T-cell (primary cell): ENCODE measurements around the gene CDH22. TPM values are rescaled to one million over a fixed set of nuclear protein-coding genes. Genes with fewer than 3 reads are reported as not detected.

Source experiments
- ATAC-seq, 4 experiments: fragments of 200-7000 bp in 3 of 4; fragments of 150-1000 bp in 1 of 4; cut with Tn5 transposase; replicated peaks in 1 of 4; 1 replicate in 3 of 4; 2 replicates in 1 of 4; pipeline ENCODE4 v1.10.0; 2021; ENCODE audit warnings: moderate library complexity in 3 of 4, mild to moderate bottlenecking in 2 of 4, moderate number of reproducible peaks in 1 of 4
- CTCF ChIA-PET, 2 donors: fragments of 300-600 bp; sonication (Branson Sonifier 250); formaldehyde crosslinking; loops; one replicate each; lab custom pipeline; 2022; ENCODE audit warnings: antibody characterized with exemption in 2 of 2; lab: Charles Lee
- POLR2A ChIA-PET, 2 donors: fragments of 300-600 bp; sonication (Branson Sonifier 250); formaldehyde crosslinking; loops; one replicate each; lab custom pipeline; 2022; ENCODE audit warnings: antibody characterized with exemption in 2 of 2; lab: Charles Lee
- DNase-seq, 35 experiments: peaks; one replicate each; pipeline versions ENCODE4 v3.0.0 to v3.0.0-alpha.2; 2013 to 2023
- H3K27ac ChIP-seq: one replicate; pipeline ENCODE4 v1.5.1; 2013; ENCODE audit warnings: low read length
- H3K27me3 ChIP-seq, 2 experiments: replicated peaks in 1 of 2; 1 replicate in 1 of 2; 2 replicates in 1 of 2; pipeline versions ENCODE4 v1.6.1 to v1.7.0; 2013; ENCODE audit warnings: low read length in 1 of 2, mixed read lengths in 1 of 2; ENCODE audit not compliant: control insufficient read depth in 2 of 2, insufficient read depth in 2 of 2; ENCODE audit errors: extremely low read depth in 1 of 2
- H3K36me3 ChIP-seq, 2 donors: 1 replicate in 1 of 2; 2 replicates in 1 of 2; pipeline versions ENCODE4 v1.6.1 to v1.7.0; 2013; ENCODE audit warnings: low read length in 1 of 2; ENCODE audit not compliant: control insufficient read depth in 2 of 2, insufficient read depth in 1 of 2; ENCODE audit errors: extremely low read depth in 1 of 2
- H3K4me1 ChIP-seq, 2 experiments: 1 replicate in 1 of 2; 2 replicates in 1 of 2; pipeline versions ENCODE4 v1.6.1 to v1.7.0; 2013; ENCODE audit warnings: low read length in 2 of 2, mixed read lengths in 1 of 2; ENCODE audit not compliant: insufficient read depth in 2 of 2, control insufficient read depth in 1 of 2; ENCODE audit errors: extremely low read depth in 1 of 2
- H3K4me3 ChIP-seq, 2 donors: 1 replicate in 1 of 2; 2 replicates in 1 of 2; pipeline versions ENCODE4 v1.5.1 to v1.7.0; 2013; ENCODE audit warnings: mild to moderate bottlenecking in 2 of 2, low read length in 1 of 2, moderate library complexity in 1 of 2; ENCODE audit not compliant: control insufficient read depth in 1 of 2; ENCODE audit errors: extremely low read depth in 1 of 2
- H3K9me3 ChIP-seq: 2 replicates; pipeline ENCODE4 v1.7.0; 2013
- H3K27ac Mint-ChIP-seq, 2 donors: one replicate each; pipeline ENCODE4 v1.8.0; 2020 to 2021; ENCODE audit warnings: mild to moderate bottlenecking in 2 of 2, mixed read lengths in 2 of 2
- H3K27me3 Mint-ChIP-seq, 2 donors: one replicate each; pipeline ENCODE4 v1.8.0; 2021 to 2022; ENCODE audit warnings: mixed read lengths in 2 of 2
- H3K36me3 Mint-ChIP-seq: one replicate; pipeline ENCODE4 v1.8.0; 2021; ENCODE audit warnings: mixed read lengths
- H3K4me1 Mint-ChIP-seq, 3 donors: one replicate each; pipeline ENCODE4 v1.8.0; 2020 to 2022; ENCODE audit warnings: mixed read lengths in 3 of 3, mild to moderate bottlenecking in 1 of 3
- H3K4me3 Mint-ChIP-seq, 3 donors: one replicate each; pipeline ENCODE4 v1.8.0; 2020 to 2022; ENCODE audit warnings: mild to moderate bottlenecking in 3 of 3, mixed read lengths in 3 of 3, moderate library complexity in 3 of 3
- H3K9me3 Mint-ChIP-seq, 3 donors: one replicate each; pipeline ENCODE4 v1.8.0; 2020 to 2022; ENCODE audit warnings: mixed read lengths in 3 of 3
- WGBS: methylation state at CpG from one replicate; pipeline ENCODE4 v1.1.5; 2013; ENCODE audit warnings: missing lambda C conversion rate; ENCODE audit not compliant: insufficient coverage; 5-methylcytosine and 5-hydroxymethylcytosine counted together
- total RNA-seq, 35 experiments: library from RNA in 6 of 35; stranded (reverse) in 6 of 35; fragments of 120-200 nt in 1 of 35; gene quantifications; one replicate each; pipeline versions ENCODE4 v1.2.1 to v1.2.4 and lab custom pipeline; 2013 to 2026

CDH22 gene
- total RNA-seq, 5 donors from 2014 or later (not counting 1 experiment from before 2014, with no cell fraction given) = not detected

- H3K27me3 ChIP-seq = peaks cover 3 to 34% of the 10 kb centered on the region in 2 experiments
- H3K9me3 Mint-ChIP-seq = no peaks in the 10 kb centered on the region
- peaks cover 2 to 7% of the 10 kb centered on the region in 2 donors for H3K36me3 ChIP-seq
- peak overlapping the region in 1 of 3 donors; percentile 85 for H3K4me3 Mint-ChIP-seq
- peaks cover 0 to 26% of the 10 kb centered on the region in 2 experiments for H3K4me1 ChIP-seq
- no peak overlapping the region for H3K27ac ChIP-seq
- CTCF ChIA-PET = no interaction called here
- no peaks in the 10 kb centered on the region for H3K9me3 ChIP-seq
- 100% methylated on average over 2 of the region's 2 CpGs for WGBS
- H3K27ac Mint-ChIP-seq = no peak overlapping the region
- H3K4me1 Mint-ChIP-seq = peaks cover 29 to 36% (median 33%) of the 10 kb centered on the region in 3 donors
- ATAC-seq = no peak
- H3K4me3 ChIP-seq = no peak overlapping the region
- POLR2A ChIA-PET = no interaction called here
- H3K36me3 Mint-ChIP-seq = peaks cover 7% of the 10 kb centered on the region
- H3K27me3 Mint-ChIP-seq = peaks cover 3 to 12% of the 10 kb centered on the region in 2 donors
- no peak for DNase-seq
Observed at GRCh38 chr20:46343975-46344357, 35.7 kb upstream of the CDH22 start.

DNA sequence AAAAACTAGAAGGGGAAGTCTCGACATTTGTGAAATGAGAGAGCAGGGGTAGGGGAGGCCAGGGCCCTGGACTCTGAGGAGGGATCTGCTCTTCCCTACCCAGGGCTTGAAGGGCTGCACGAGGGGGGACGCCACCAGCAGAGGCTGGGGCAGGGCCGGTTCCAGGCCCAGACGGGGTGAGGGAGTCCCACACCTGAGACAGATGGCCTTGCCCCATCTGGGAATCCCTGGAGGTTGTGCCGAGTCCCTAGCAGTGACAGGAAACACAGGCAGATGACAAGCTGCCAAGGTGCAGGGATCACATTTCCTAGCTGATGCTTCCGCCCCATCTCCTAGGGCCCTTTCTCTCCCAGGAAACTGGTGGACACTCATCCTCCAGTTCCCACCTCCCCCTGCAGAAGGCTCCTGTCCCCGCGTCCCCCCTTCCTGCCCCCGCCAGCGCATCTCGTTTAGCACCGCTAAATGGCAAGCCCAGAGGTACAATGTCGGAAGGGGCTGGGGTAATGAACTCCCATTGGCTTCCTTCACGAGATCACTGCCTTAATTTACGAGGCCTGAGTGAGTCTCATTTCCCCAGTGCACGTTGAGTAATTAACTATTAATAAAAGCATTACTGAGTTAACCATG lies 35.2 kb upstream of the CDH22 start:
- Mint-ChIP-seq H3K4me3 (peak overlapping the region; percentile 65 to 85 (median 66)), H3K9me3 (no peaks in the 10 kb centered on the region), H3K36me3 (peaks cover 7% of the 10 kb centered on the region), H3K27ac (peak overlapping the region in 1 of 2 donors; percentile 48), H3K27me3 (peaks cover 8 to 16% of the 10 kb centered on the region in 2 donors), H3K4me1 (peaks cover 29 to 33% (median 31%) of the 10 kb centered on the region in 3 donors)
- peak overlapping the region in 1 of 2 donors; percentile 25 for H3K4me3 ChIP-seq
- peaks cover 2 to 6% of the 10 kb centered on the region in 2 donors for H3K36me3 ChIP-seq
- 19% methylated on average over 8 of the region's 17 CpGs for WGBS
- ATAC-seq (peak; percentile 41 to 52 (median 48)), DNase-seq (no peak)
- peaks cover 3 to 37% of the 10 kb centered on the region in 2 experiments for H3K27me3 ChIP-seq
- ChIA-PET POLR2A (no interaction called here), CTCF (no interaction called here)
- H3K27ac ChIP-seq = no peak overlapping the region
- no peaks in the 10 kb centered on the region for H3K9me3 ChIP-seq
- H3K4me1 ChIP-seq = peaks cover 0 to 24% of the 10 kb centered on the region in 2 experiments

DNA sequence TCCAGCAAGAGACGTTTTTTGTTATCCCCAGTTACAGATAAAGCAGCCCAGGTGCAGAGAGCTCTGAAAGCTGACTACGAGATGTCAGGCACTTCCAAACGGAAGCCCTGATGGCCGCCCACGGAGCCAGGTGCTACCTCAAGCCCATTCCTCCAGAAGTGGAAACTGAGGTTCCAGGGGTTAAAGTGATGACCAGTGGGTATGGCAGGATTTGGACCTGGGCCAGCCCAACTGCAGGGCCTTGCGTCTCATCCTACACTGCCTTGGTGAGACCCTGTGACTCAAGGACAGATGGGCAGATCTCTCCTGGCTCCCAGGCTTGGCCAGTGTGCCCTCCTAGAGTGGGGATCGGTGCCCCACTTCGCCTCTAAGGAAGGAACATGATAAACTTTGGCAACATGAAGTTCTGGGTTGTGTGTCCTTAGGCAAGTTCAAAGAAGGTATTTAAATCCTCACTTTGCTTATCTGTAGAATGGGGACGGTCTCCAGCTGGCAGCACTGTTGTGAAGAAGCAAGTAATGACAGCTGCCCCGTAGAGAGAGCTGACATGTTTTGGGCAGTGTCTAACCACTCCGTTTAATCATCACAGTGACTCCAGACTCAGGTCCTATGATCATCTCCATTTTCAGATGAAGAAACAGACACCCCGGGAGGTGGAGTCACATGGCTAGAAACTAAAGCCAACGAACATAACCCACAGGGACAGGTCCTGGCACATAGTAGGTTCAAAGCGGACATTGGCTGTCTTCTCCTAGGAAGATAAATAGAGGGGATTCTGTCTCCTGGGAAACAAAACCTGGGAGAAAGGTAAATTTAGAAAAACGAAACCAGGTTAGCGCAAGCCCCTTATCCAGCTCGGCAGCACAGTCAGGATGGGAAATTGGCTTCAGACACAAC lies 34.4 kb upstream of the CDH22 start:
- Mint-ChIP-seq H3K27me3 (peaks cover 8 to 18% of the 10 kb centered on the region in 2 donors), H3K36me3 (peaks cover 7% of the 10 kb centered on the region), H3K4me1 (peaks cover 29 to 33% (median 31%) of the 10 kb centered on the region in 3 donors), H3K4me3 (peak overlapping the region; percentile 65 to 85 (median 66)), H3K9me3 (no peaks in the 10 kb centered on the region), H3K27ac (peak overlapping the region in 1 of 2 donors; percentile 48)
- Histone ChIP-seq H3K9me3 (no peaks in the 10 kb centered on the region), H3K4me1 (peaks cover 0 to 24% of the 10 kb centered on the region in 2 experiments), H3K27me3 (peaks cover 3 to 42% of the 10 kb centered on the region in 2 experiments), H3K27ac (no peak overlapping the region), H3K4me3 (peak overlapping the region in 1 of 2 donors; percentile 25), H3K36me3 (peaks cover 2% of the 10 kb centered on the region in 2 donors)
- ATAC-seq = peak in 3 of 4 experiments; percentile 7 to 21 (median 15)
- DNase-seq = no peak
- POLR2A ChIA-PET = no interaction called here
- CTCF ChIA-PET = no interaction called here
- WGBS = 56% methylated on average over 11 of the region's 17 CpGs

- Histone ChIP-seq H3K4me3 (no peak overlapping the region), H3K27ac (no peak overlapping the region), H3K9me3 (no peaks in the 10 kb centered on the region), H3K36me3 (peaks cover 0 to 2% of the 10 kb centered on the region in 2 donors), H3K4me1 (peaks cover 0 to 24% of the 10 kb centered on the region in 2 experiments), H3K27me3 (peaks cover 3 to 49% of the 10 kb centered on the region in 2 experiments)
- Mint-ChIP-seq H3K9me3 (no peaks in the 10 kb centered on the region), H3K4me1 (peaks cover 25 to 33% (median 31%) of the 10 kb centered on the region in 3 donors), H3K27me3 (peaks cover 8 to 18% of the 10 kb centered on the region in 2 donors), H3K27ac (no peak overlapping the region), H3K4me3 (no peak overlapping the region), H3K36me3 (peaks cover 6% of the 10 kb centered on the region)
- ATAC-seq (no peak), DNase-seq (no peak)
- WGBS = 20% methylated on average over 1 of the region's 9 CpGs
- ChIA-PET CTCF (no interaction called here), POLR2A (interaction anchor here in 1 of 2 donors (0.6 kb wide), 1 partner anchor 235 kb away, joined by 7 read pairs; no protein-coding TSS in a partner anchor)
Observed at GRCh38 chr20:46342010-46342378, 33.7 kb upstream of the CDH22 start.

DNA sequence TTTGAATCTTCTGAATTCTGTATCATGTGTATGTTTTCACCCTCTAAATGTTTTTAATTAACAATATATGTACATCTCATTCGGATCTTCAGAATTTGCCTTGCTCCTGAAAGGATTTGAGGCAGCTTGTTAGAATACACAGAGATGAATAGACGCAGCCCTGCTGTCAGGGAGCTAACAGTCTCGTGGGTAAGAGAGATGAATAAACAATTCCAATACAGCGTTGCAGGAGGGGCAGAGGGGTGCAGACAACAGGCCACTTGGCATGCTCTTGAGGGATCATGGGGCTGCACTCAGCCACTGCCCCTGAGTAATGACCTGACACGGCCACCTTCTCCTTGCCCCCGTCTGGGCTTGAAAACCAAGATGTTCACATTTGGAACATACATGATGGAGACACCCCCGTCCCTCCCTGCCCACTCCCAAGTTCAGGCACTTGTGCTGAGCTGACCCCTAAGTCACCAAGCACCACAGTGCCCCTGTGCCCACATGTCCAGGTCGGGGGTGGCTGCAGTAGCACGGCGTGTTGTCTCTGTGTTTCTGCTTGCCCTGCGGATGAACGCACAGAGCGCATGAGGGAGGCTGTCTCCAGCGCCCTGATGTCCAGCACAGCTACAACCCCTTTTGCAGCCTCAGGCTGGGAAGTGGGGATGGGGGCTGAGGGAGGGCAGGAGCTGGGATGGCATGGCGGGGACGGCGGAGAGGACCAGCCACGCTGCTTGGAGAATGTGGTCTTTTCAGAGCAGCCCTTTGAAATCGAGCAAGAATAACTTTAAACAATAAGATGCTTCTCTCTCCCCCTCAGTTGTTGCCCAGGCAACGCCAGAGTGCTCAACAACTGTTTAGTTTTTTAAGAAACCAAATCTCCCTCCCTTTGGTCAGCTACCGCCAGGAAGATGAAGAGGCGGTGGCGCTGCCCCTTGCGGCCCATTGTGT lies 33.0 kb upstream of the CDH22 start:
- ChIA-PET POLR2A (interaction anchor here in 1 of 2 donors (0.6 kb wide), 1 partner anchor 234 kb away, joined by 7 read pairs; no protein-coding TSS in a partner anchor), CTCF (interaction anchor here in 1 of 2 donors (0.6 kb wide), 1 partner anchor 1847 kb away, joined by 3 read pairs; no protein-coding TSS in a partner anchor)
- Mint-ChIP-seq H3K27me3 (peaks cover 8 to 19% of the 10 kb centered on the region in 2 donors), H3K36me3 (peaks cover 4% of the 10 kb centered on the region), H3K4me1 (peaks cover 23 to 33% (median 29%) of the 10 kb centered on the region in 3 donors), H3K9me3 (no peaks in the 10 kb centered on the region), H3K27ac (no peak overlapping the region), H3K4me3 (no peak overlapping the region)
- H3K4me3 ChIP-seq = no peak overlapping the region
- peaks cover 0 to 24% of the 10 kb centered on the region in 2 experiments for H3K4me1 ChIP-seq
- H3K27ac ChIP-seq = no peak overlapping the region
- peaks cover 5 to 53% of the 10 kb centered on the region in 2 experiments for H3K27me3 ChIP-seq
- H3K9me3 ChIP-seq = no peaks in the 10 kb centered on the region
- ATAC-seq = no peak
- no peak for DNase-seq
- H3K36me3 ChIP-seq = no peaks in the 10 kb centered on the region
- 75% methylated on average over 16 of the region's 24 CpGs for WGBS
